Femur (tissue), 1 donor: ENCODE results near the gene ZRANB1.
"Not testable (repeated sequence)": the region's sequence is repeated elsewhere in the genome, so short reads cannot be mapped to it uniquely, and the experiment has no call there.

Source experiments
- DNase-seq: peaks from one replicate; pipeline ENCODE4 v3.0.0-alpha.2; 2017

The ZRANB1 gene

DNA sequence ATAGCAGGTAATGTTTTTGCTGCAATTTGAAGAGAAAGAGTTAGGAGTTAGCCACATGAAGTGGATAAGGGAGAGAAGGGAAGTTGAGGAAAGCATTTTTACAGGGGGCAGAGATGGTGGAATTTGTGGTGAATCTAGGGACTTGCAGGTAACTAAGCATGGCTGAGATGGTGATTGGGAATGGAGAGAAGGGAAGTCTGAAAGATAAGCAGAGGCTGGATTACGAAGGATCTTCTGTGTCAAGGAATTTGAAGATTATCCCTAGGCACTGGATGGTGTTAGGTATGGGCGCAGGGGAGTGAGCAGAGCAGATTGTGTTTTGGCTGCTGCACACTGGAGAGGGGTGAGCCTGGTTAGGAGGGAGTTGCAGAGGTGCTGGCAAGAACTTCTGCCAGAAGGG lies 25.3 kb downstream of the ZRANB1 start:
- no peak for DNase-seq

DNA sequence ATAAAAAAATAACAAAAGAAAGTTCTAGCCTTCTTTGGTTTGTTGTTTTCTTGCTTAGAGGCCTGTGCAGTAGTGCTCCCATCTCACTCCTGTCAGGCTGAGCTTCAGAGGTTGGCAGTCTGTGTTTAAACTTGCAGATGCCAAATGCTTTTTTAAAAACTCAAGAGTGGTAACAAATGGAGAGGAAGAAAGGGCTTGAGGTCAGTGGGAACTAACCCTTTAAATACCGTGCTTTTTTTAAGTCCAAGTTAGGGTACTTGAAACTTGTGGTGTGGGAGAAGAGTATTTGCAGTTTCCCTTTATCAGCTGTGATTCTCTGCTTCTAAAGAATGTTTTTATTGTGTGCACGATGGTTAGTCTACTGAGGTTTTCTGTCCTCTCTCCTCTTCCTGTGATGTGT lies 29.4 kb downstream of the ZRANB1 start:
- DNase-seq: no peak

DNA sequence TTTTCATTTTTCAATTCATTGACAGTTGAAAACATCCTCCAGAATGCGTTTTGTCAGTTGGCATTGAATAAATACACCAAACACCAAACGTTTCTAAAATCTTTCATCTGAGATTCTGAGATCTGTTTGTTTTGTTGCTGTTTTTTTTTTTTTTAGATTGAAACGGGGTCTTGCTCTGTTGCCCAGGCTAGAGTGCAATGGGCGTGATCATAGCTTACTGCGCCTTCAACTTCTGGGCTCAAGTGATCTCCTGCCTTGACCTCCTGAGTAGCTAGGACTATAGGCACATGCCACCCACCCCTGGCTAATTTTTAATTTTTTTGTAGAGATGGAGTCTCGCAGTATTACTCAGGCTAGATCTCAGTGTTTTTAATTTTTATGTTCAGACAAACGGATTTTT lies 30.7 kb downstream of the ZRANB1 start:
- no peak for DNase-seq

DNA sequence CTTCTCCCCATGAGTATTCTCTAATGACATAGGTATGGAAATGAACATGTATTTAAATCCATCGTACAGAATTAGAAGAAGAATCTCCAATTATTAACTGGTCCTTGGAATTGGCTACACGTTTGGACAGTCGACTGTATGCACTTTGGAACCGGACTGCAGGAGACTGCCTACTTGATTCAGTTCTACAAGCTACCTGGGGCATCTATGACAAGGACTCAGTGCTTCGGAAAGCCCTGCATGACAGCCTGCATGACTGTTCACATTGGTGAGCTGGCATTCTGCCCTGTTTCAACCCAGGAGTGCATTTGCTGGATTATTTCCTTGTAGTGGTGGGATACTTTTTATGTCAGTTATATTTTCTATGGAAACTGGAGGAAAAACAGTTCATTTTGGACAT lies 32.2 kb downstream of the ZRANB1 start:
- no peak for DNase-seq

DNA sequence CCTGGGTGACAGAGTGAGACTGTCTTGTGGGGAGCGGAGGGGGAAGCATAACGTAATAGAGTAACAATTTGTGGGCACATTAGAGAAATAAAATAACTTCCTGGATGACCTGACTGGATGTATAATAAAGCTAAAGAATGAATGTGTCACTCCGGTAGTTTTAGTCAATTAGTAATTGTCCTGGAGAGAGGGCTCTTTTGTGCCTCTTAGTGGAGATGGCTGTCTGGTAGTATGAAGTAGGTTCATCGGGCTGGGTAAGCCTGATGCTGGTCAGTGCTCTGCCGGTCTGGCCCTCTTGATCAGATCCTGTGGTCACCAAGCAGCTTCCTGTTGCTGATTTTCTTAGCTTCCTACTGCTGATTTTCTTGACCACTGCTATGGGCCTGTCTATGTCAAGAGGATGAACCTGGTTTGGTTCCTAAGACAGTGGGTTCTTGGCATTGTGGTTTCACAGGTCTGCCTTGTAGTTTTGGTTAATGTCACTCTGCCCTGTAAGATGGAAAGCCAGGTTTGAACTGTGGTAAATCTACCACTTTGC lies 34.1 kb downstream of the ZRANB1 start:
- DNase-seq: no peak

DNA sequence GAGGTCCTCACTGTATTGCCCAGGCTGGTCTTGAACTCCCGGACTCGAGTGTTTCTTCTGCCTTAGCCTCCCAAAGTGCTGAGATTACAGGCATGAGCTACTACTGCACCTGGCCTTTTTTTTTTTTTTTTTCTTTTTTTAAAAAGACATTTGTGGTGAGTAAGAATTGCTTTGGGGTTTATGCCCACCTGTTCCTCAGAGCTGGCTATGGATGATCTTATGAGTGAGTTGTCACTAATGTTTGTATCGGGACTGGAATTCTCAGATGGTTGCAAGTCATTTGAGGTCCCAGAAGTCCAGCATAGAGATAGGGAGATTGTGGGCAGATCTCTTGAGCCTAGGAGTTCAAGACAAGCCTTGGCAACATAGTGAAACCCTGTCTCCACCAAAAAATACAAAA lies 35.2 kb downstream of the ZRANB1 start:
- no peak for DNase-seq

DNA sequence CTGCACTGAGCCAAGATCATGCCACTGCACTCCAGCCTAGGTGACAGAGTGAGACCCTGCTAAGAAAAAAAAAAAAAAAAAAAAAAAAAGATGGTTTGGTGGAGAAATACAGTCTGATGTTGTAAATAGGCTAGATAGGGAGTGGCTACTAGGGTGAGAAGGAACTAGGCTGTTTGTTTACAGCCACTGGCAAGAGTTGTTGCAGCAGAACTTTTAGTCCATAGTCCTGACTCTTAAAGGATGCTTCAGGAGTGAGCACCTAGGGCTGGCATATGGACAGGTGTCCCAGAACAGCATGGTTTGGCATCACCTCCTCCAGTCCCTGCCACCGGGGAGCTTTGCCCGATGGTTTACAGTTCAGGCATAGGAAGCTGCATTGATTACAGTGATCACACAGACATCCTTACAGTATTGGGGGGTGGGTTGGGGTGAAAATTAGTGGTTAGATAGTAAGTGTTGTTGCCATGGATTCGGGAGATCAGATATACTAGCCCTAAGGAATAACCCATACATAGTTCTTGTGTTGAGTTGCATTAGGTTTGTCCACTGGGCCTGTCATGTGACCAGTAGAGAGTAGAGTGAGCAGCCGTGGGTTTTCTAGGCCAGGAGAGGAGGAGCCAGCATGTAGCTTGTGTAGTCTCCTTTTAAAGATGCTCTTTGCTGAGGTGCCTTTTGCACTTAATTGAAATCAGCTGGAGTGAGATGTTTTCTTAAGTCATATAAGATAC lies 35.9 kb downstream of the ZRANB1 start:
- no peak for DNase-seq

DNA sequence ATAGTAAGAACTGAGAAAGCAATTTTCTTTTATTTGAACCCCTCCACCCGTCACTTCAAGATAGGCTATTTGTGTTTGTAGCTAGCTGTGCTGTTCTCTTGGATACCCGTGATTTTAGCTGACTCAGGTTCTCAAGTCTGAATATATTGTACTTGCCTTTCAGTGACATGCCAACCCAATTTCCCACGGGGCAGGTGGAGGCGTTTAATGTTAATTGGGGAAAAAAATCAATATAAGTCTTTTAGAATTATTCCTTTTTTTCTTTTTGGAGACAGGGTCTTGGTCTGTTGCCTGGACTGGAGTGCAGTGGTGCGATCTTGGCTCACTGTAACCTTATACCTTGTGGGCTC lies 36.4 kb downstream of the ZRANB1 start:
- no peak for DNase-seq

DNA sequence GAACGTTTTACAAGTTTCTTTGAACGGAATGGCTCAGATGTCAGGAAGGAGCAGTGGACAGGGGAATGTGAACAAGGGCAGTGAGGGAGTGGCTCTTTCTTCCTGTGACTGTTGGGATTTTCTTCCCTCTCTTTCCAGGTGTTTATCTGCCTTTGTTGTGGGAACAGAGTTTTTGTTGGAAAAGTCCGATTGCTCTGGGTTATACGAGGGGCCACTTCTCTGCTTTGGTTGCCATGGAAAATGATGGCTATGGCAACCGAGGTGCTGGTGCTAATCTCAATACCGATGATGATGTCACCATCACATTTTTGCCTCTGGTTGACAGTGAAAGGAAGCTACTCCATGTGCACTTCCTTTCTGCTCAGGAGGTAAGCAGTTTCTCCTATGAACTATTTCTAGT lies 41.4 kb downstream of the ZRANB1 start:
- DNase-seq: no peak

DNA sequence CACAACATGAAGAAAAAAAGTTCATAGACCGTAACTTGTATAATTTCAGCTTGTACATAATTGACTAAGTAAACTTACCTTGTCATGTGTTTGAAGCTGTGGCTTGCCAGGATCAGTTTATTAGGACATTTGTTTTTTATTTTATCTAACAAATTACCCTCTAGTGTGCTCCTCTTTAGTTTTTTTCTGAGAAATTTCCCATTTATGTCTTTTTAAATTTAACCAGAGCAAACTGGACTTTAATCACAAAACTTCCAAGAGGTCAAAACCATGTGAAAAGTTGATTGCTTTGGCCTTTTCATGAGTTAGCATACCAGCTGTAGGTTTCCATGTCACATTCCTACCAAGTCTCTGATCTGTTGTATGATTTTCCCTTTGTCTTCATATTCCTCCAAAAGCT lies 42.5 kb downstream of the ZRANB1 start:
- DNase-seq: no peak

DNA sequence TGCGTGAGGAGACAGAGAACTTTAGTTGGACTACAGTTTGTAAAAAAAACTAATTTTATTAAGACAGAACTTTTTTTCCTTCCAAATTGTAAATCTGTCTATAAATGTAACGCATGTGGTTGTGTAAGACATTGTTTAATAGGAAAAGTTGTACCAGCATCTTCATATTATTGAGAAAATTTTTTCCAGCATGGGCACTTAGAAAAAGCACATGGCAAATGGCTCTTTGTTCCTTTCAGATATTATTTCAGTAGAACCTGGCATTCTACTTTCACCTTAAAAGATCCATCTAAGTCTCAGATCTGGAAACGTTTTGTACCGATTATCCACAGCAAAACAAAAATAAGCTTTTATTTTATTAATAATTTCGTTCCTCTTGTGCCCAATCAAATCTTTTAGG lies 43.2 kb downstream of the ZRANB1 start:
- no peak for DNase-seq

DNA sequence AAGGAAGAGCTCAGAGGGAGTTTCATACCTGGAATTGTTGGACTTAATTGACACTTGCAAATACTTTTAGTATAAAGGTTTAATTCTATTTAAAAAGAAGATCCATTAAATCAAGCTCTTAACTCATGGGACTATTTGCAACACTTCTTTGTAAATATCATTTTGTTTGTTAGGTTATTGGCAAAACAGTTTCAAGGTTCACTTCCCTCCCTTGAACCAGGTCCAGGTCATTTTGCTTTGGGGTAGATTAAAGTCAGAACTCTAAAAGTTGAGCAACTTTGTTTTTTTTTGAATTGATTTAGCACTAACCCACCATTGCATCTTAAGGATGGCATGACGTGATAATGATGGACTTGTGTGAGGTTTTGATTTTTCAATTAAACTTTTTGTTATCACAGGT lies 45.9 kb downstream of the ZRANB1 start:
- DNase-seq: no peak

DNA sequence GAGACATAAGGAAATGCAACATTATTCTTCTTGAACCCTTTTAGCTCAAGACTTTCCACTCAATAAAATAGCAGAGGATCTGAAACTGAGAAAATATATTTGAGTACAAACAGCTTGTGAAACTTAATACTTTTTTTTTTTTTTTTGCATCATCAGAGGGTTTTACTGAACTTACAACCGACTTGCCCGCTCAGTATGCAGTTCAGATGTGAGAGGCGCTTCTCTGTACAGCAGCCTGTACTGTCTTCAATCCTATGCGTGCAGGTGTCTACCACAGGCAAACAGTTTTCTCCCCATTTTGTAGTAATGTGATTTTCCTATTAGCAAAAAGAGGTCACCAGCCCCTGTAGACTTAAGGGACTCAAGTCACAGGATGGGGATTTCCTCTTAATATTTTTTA lies 46.8 kb downstream of the ZRANB1 start:
- DNase-seq: not testable (repeated sequence)

DNA sequence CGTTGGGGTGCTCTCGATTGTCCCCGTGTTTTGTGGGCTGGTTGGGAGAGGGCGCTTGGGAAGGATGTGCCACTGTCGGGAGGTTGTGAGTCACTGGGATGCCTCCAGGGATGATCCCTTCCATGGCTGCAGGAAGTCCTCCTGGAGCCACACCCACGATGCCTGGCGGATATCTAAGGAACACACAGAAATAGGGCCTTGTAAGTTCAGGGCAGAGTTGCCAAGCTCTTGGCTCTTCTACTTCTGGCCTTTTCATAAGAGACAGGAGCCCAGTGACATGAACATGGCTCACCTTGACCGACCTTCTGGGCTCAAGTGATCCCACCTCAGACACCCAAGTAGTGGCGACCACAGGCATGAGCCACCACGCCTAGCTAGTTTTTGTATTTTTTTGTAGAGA lies 47.6 kb downstream of the ZRANB1 start:
- no peak for DNase-seq

DNA sequence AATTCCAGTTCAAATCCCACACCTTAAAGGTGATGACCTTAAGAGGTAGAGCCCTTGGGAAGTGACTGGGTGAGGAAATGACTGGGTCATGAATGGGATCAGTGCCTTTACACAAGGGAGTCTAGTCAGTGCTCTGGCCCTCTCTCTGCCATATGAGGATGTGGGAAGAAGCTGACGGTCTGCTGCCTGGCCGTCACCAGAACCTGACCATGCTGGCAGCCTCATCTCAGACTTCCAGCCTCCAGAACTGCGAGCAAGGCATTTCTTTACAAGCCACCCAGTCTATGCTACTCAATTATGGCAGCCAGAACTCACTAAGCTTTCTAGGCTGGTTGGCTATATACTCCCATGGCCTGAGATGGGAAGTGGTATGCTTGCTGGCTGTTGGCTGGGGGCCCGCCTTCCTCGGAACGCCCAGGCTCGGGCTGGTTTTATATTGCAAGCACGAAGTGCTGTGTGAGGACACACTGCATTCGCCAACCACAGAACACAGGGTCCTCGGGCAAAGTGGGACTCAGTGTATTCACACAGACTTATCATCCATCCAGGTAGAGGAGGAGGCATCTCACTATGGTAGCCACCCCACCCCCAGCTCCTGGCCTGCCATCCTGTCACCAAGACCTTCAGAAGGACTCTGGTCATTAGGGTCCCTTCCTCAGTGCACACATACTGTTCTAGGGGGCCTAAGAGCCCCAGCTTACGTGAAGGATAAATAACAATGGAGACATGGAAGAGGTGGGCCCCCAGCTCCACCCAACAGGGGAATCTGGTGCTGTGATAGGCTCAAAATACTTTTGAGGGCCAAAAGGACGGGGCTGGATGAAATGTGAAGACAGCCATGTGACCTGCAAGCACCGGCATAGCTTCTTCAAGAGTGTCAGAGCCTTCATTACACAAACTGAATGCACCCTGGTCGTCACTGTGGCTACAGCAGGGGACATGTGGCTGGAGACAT lies 49.0 kb downstream of the ZRANB1 start:
- no peak for DNase-seq

DNA sequence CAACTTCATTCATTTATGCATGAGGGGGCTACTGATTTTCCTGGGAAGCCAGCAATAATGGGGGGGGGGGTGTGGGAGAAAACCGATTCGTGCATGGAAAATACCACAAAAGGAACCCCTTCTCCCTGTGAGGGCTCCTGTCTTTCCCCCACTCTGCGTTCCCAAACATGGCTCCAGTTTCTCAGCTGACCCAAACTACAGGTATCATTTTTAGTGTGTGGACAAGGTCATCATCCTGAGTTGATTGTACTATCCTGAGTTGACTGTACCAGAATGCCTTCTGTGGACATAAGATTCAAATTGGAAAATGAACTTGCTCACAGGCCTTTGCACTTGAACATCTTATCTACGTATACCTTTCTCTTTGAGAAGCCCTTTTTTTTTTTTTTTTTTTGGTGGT lies 49.9 kb downstream of the ZRANB1 start:
- no peak for DNase-seq

DNA sequence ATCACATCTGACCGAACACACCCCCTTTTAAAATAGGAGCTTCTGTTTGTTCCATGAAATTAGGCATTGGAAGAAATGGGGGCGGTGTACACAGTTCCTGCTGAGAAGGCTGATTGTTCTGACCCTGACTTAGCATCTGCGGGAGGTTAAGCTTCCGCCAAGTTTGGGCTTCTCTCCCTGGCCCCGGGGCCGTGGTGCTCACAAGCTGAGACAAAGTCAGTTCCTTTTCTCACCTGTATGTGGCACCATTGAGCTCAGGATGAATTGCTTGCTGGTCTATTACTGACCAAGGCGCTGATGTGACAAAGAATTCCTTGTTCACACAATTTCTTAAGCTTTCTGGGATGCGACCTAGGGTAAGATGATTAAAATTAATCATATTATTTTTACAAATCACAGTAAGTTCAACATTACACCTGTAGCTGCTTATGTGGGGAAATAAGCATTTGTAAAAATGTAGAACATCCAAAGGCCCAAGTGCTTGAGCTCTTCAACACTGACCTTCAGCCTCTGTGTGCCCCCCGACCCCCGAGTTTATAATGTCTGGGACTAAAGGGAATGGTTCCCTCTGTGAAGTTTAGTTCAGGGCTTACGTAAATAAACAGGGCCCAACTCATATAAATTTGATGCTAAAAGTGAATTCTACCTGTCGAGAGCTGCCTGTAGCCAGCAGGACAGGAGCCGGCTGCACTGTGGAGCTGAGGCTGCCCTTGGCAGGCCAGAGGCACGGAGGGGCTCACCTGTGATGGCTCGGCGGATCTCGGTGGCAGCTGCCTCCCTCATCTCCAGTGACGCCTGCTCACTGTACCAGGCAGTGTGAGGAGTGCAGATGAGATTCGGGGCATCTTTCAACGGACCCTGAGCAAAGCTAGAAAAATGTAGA lies 50.8 kb downstream of the ZRANB1 start:
- DNase-seq: peak; percentile 65

DNA sequence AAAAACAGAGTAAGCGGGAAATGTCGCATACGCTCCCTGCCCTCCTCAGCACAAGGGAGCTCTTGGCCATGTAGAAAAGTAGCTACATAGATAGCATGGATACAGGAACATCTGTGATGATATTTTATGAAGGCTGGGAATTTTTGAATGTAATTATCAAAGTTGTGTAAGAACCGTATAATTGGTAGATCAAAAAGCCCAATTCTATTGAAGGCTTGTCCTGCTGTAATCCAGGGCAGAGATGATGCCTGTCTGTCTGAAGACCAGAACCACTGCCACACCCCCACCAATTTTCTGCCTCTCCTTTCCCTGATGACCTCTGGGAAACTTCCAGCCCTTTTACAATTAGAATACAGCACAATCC lies 51.4 kb downstream of the ZRANB1 start:
- no peak for DNase-seq

DNA sequence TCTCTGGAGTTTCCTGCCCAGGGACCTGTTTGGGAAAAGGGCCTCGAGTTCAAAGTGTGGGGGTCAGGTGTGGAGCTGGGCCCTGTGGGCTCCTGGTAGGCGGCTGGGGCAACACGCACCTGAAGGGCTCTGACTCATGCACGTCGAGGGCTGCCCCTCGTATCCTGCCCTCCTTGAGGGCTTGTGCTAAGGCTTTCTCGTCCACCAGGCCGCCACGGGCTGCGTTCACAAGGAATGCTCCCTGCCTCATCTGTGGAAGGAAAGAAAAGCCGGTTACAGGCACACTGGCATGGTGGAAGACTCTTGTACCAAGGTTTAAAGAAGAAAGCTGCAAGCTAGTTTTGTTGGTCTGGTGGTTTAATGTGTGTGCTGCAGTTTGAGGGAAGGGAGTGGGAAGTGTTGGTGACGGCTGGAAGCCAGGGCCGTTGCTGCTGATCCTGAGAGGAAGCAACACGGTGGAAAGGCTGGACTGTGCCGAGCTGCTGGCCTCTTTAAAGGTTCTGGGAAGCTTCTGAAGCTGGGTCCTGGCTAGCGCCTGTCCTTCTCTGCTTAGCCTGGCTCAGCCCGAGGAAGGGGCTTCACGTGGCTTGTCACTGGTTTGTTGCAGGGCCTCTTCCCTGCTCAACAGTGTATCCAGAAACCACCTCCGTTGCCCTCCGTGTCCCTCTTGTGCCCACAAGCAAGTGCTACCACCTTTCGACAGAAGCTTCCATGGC lies 52.0 kb downstream of the ZRANB1 start:
- no peak for DNase-seq

DNA sequence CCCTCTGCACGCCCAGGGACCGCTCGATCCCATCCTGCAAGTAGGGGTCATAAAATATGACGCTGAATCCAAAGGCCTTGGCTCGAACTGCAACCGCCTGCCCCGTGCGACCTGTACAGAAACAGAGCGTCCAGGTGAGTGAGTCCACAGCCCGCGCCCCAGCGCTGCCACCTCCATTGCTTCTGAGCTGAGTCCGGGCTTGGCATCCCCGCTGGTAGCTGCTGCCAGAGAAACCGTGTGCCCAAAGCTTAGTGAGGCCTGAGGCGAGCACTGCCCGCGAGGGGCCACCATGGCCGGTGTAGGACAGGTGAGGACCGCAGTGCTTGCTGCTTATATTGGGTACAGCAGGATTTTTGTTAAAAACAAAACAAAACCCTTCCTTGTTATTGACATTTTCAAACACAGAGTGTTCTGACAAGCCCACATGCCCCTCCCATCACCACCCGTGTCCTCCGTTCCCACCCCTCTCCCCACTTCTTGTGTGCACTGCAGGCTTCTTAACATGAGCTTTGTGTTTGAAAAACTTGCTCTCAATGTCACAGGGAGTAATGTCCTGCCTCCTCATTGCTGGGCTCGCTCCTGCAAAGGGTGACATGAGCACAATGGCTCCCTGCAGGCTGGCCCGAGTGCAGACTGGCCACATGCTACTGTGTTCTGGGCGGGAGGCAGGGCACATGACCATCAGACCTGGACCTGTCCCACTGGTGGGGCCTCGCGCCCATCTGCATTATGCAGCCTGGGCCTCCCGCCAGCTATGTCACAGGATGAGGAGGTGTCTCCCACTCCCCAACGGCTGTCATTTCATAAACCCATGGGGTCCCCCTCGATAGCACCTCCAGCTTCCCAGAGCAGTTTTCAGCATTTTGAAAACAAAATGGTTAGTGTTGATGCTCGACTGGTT lies 52.9 kb downstream of the ZRANB1 start:
- DNase-seq: no peak

DNA sequence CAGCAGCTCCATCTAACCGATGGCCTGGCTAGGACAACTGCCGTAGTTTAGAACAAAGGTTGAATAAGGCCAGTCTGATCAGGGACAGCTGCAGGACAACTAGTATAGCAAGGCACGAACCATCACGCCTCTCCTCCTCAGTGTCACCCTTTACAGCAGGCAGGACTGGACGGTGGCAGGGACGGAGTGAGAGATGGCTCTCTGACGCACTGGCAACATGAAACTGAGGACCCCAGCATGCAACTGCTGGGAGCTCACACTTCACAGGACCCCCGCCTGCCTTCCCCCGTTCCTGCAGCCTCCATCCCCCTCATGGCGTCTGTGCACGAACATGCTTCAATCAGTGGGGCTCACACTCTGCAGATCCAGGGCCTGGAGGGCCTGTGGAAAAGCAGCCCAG lies 53.7 kb downstream of the ZRANB1 start:
- no peak for DNase-seq
